NCI-H226 (cell line): ENCODE results near the gene SCYGR5.

Experiments
- DNase-seq: peaks from one replicate; pipeline ENCODE4 v3.0.0-alpha.2; 2015

SCYGR5 gene

GRCh38 chr2:227674485-227674884 lies 7.9 kb downstream of the SCYGR5 start:
- no peak for DNase-seq

DNA sequence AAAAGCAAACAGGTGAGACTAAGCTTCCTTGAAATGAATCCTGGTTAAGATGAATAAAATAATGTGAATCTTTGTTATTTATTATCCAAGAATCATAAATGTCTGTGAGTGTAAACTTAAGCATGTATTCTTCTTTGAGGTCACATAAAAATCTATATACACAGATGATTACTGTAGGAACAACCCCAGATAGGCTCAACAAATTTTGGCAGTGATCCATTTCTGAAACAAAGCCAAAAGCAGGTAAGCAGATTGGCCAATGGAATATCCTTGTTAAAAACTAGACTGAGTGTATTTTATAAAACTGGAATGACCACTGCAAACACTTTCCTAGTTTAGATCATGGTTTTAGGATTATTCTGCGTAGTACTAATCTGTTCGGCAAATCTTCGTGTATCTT lies 11.3 kb downstream of the SCYGR5 start:
- DNase-seq, result no peak

DNA sequence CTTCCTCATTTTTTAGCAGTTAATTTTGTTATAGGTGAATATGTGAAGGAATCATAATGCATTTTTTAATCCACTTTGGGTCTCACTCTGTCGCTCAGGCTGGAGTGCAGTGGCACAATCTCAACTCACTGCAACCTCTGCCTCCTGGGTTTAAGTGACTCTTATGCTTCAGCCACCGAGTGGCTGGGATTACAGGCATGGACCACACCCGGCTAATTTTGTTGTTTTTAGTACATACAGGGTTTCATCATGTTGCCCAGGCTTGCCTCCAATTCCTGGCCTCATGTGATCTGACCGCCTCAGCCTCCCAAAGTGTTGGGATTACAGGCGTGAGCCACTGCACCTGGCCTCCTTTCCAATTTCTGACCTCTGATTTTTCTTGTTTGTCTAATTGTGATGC lies 17.7 kb downstream of the SCYGR5 start:
- no peak for DNase-seq

GRCh38 chr2:227687189-227687588 lies 20.6 kb downstream of the SCYGR5 start:
- no peak for DNase-seq

DNA sequence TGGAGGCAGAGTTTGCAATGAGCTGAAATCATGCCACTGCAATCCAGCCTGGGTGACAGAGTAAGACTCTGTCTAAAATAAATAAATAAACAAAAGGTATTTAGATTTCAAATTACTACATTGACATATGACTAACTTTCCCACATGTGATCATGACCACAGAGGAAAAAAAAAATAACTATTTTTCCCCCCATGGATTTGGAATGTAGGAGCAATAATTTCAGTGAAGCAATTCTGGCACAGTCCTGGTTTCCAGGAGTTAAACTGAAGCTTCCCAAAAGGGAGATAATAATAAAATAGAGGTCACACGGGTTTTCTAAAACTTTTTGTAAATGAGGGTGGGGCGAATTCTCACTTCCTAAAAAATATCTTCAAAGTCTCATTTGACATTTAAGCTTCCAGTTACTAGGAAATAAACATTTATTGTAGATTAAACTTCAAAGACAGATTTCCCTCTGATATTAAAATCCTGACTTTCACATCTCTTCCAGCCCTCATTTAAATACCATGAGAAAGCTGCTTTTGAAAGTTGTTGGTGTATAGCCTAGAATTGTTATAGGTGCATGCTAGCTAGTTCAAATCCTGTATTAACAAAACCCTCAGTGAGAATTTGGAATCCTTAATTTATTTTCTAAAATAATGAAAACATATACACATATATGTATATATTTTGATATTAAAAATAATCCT lies 30.5 kb downstream of the SCYGR5 start:
- no peak for DNase-seq

DNA sequence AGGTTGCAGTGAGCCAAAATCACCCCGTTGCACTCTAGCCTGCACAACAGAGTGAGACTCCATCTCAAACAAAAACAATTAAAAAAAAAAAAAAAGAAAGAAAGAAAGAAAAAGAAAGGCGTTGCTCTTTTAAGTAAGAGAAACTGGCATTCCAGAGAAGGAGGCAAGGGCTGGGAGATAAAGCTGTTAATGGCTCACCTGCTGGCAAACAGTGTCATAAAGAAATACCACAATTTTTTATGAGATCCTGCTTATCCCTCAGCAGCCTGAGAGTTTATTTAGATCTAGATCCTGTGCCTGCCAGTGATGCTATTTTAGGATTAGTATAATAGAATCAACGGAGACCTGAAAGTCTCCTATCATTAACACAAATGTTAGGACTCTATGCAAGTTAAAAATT lies 35.0 kb downstream of the SCYGR5 start:
- DNase-seq, result no peak

DNA sequence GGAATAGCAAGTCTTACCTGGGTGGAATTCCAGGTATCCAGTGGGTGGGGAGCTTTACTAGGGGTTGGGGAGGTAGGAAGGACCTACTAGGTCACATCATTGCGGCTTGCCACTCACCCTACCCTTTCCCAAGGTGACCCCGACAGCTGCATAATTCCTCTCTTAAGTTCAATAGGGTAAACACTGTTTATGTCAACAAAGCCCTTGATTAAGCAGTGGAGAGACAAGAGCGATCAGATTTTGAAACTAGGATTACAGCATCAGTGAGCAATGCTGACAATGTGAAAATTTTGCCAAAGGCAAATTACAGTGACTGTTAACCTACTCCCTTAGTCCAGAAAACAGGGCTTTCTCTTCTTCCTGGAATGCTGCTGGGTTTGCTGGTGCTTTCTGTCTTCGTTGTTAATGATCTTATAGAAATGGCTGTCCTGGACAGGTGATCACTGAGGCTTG lies 36.7 kb downstream of the SCYGR5 start:
- DNase-seq, result peak; percentile 83

- DNase-seq, result peak; percentile 75
Observed at GRCh38 chr2:227703961-227704360, 37.4 kb downstream of the SCYGR5 start.

DNA sequence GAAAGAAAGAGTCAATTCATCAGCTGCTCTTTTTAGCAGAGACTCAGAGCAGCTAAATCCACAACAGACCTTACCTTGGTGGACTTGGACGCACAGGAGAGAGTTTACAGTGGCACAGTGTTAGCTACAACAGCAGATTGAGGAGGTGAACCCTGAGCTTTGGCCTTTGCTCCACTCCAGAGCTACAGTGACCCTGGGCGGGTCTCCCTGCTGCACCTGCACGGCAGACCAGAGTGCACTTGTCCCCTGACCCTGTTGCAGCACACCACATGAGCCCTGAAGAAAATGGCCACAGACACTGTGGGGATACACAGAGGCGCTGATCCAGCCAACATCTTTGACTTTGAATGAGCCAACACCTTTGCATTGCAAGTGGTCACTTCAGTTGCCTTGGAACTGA lies 40.3 kb downstream of the SCYGR5 start:
- no peak for DNase-seq

- DNase-seq, result no peak
Observed at GRCh38 chr2:227707390-227707789, 40.8 kb downstream of the SCYGR5 start.

GRCh38 chr2:227710986-227711385 lies 44.4 kb downstream of the SCYGR5 start:
- DNase-seq, result no peak

GRCh38 chr2:227713291-227713690 lies 46.7 kb downstream of the SCYGR5 start:
- no peak for DNase-seq

GRCh38 chr2:227716501-227716900 lies 49.9 kb downstream of the SCYGR5 start:
- no peak for DNase-seq
